ENCODE results near the gene HOMER1.
"Not testable (repeated sequence)": the region's sequence is repeated elsewhere in the genome, so short reads cannot be mapped to it uniquely, and the experiment has no call there.

HOMER1 gene

GRCh38 chr5:79516331-79516730 lies 2.4 kb upstream of the HOMER1 start:
- DNase-seq: not testable (repeated sequence)

GRCh38 chr5:79514391-79515105 lies 614 bp upstream of the HOMER1 start:
- DNase-seq: peak; percentile 93

GRCh38 chr5:79513308-79513703 lies 628 bp downstream of the HOMER1 start:
- DNase-seq: no peak

GRCh38 chr5:79512471-79513307 lies 1.2 kb downstream of the HOMER1 start:
- peak; percentile 55 for DNase-seq

- no peak for DNase-seq
These were observed 1.9 kb downstream of the HOMER1 start for GRCh38 chr5:79512049-79512448.

GRCh38 chr5:79510638-79511037 lies 3.3 kb downstream of the HOMER1 start:
- no peak for DNase-seq

GRCh38 chr5:79509244-79509885 lies 4.6 kb downstream of the HOMER1 start:
- no peak for DNase-seq

GRCh38 chr5:79508794-79509193 lies 5.1 kb downstream of the HOMER1 start:
- DNase-seq: no peak

GRCh38 chr5:79508354-79508753 lies 5.6 kb downstream of the HOMER1 start:
- no peak for DNase-seq

- no peak for DNase-seq
These were observed 6.4 kb downstream of the HOMER1 start for GRCh38 chr5:79507251-79508205.

GRCh38 chr5:79505138-79505537 lies 8.8 kb downstream of the HOMER1 start:
- DNase-seq: no peak

- no peak for DNase-seq
These were observed 10.0 kb downstream of the HOMER1 start for GRCh38 chr5:79503794-79504495.

GRCh38 chr5:79499640-79500273 lies 14.2 kb downstream of the HOMER1 start:
- DNase-seq: no peak

- DNase-seq: no peak
These were observed 18.6 kb downstream of the HOMER1 start for GRCh38 chr5:79495311-79495710.

- DNase-seq: no peak
These were observed 20.2 kb downstream of the HOMER1 start for GRCh38 chr5:79493596-79494345.

- no peak for DNase-seq
These were observed 22.1 kb downstream of the HOMER1 start for GRCh38 chr5:79491690-79492317.

- DNase-seq: no peak
These were observed 23.5 kb downstream of the HOMER1 start for GRCh38 chr5:79490323-79490936.

- no peak for DNase-seq
These were observed 24.2 kb downstream of the HOMER1 start for GRCh38 chr5:79489773-79490172.

GRCh38 chr5:79488775-79489174 lies 25.2 kb downstream of the HOMER1 start:
- DNase-seq: no peak

- DNase-seq: no peak
These were observed 25.9 kb downstream of the HOMER1 start for GRCh38 chr5:79488058-79488457.

All from activated CD8-positive, alpha-beta memory T cell treated with anti-CD3 and anti-CD28 coated beads, Interleukin-2, amount 50 U/mL, for 48 hours (primary cell).